Head of caudate nucleus (tissue), 42 donors: ENCODE results near the gene TRIM38.
A peak's percentile ranks its signal among the peaks of the same experiment; 100 is the strongest.

Source experiments
- DNase-seq, 42 donors: peaks; one replicate each; pipeline versions ENCODE4 v3.0.0 to v3.0.0-alpha.2; 2020 to 2021; ENCODE audit warnings: mixed read lengths in 7 of 42
- intact Hi-C: fragments of 100-400 bp; cut with DNase I; formaldehyde crosslinking; loops from one replicate; pipeline ENCODE4 v1.15.0; 2022

The TRIM38 gene

DNA sequence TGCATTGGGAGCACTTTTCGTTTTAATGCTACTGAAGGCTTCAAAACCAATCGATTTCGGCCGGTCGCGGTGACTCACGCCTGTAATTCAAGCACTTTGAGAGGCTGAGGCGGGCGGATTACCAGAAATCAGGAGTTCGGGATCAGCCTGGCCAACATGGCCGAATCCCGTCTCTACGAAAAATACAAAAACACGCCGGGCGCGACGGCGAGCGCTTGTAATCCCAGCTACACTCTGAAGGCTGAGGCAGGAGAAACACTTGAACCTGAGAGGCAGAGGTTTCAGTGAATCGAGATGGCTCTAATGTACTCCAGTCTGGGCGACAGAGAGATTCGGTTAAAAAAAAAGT is 58.4 kb downstream of the TRIM38 start:
- intact Hi-C loops = no loop called here
- DNase-seq = peak in 16 of 42 donors; percentile 10 to 60 (median 28)

DNA sequence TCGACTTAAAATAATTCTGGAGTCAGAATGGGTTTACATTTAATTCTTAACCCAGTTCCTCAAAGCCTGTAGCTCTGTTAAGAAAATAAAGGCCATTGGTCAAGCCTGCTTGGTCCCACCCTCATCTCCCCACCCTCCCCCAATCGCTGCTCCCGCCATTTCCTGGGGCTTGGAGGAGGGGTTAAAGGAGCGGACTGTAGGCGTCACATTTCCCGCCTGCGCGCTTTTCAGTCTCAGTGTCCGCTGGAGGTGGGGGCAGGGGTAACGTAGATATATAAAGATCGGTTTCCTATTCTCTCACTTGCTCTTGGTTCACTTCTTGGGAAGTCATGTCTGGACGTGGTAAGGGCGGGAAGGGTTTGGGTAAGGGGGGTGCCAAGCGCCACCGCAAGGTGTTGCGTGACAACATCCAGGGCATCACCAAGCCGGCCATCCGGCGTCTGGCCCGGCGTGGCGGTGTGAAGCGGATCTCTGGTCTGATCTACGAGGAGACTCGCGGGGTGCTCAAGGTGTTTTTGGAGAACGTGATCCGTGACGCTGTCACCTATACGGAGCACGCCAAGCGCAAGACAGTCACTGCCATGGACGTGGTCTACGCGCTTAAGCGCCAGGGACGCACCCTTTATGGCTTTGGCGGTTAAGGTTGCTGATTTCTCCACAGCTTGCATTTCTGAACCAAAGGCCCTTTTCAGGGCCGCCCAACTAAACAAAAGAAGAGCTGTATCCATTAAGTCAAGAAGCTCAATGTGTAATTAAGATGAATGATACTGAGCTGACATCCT is 58.9 kb downstream of the TRIM38 start:
- DNase-seq = peak; percentile 68 to 94 (median 85)
- intact Hi-C loops = no loop called here

DNA sequence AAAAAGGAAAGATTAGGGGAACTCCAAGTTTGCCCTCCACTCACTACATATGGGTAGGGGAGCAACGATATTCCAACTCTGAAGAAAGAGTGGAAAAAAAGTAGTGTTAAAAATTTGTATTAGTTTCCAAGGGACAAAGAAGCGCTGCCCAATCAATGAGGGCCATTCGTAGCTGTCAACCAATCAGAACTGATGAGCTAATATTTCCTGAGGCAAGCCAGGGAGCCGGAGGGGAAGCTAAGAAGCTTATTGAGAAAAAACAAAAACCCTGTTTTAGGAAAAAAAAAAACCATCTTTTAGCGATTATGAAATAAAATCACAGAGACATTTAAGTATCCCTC is 59.5 kb downstream of the TRIM38 start:
- intact Hi-C loops = no loop called here
- peak in 38 of 42 donors; percentile 35 to 86 (median 67) for DNase-seq

DNA sequence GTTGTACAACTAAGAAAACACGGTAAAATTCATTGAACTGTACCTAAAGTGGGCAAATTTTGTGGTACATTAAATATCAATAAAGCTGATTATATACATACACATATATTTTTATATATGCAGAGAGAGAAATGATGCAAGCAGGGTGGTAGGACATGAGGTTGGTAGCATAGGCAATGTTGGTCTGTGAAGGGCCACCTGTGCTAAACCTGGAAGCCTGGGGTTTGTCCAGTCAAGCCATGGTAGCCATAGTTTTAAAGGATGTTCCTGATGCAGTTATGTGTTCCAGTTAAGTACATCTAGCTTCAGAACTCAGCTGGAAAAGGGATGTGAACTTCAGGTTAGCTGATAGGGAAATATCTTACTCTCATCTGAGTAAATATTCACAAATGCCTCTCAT is 60.1 kb downstream of the TRIM38 start:
- no peak for DNase-seq
- intact Hi-C loops = no loop called here

DNA sequence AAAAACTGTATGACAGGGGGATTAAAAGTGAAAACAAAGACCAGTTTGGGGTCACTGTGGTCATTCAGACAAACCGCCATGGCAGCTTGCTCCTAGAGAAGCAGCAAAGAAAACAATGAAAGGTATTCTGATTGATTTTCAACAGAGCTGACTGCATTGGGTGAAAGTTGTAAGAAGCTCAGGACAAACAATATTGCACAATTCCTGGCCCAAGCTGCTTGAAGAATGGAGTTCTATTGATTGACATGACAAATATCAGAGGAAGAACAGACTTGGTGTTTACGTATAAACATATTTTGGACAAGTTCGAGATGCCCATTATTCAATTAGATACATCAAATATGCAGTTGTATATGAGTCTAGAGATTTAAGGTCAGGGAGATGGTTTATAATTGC is 62.0 kb downstream of the TRIM38 start:
- intact Hi-C loops = no loop called here
- no peak for DNase-seq

DNA sequence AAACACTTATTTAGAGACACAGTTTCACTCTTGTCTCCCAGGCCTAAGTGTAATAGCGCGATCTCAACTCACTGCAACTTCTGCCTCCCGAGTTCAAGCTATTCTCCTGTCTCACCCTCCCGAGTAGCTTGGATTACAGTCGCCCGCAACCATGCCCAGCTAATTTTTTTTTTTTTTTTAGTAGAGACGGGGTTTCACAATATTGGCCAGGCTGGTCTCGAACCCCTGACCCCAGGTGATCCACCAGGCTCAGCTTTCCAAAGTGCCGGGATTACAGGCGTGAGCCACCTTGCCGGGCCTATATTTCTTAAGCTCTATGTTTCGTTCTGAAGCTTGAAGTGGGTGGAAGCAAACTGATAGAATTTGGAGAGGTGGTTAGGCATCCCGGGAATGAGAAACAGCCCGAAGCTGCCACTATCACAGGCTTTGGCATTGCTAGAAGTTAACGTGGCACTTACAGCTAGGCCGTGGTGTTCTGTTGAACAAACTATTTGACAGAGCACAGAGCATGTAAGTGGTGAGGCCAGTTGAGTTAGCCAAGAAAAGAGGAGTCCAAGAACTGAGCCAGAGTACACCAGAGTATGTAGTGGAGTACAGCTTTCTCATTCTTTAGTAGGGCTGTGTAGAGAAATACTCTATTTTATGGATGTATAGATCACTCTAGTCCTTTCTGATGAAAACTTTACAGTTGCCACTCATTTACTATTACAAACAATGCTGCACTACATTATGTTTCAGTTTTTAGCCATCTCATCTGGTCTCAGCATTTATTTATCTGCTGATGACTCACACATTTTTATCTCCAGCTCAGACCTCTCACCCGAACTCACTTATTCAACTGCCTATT is 62.7 kb downstream of the TRIM38 start:
- DNase-seq = no peak

DNA sequence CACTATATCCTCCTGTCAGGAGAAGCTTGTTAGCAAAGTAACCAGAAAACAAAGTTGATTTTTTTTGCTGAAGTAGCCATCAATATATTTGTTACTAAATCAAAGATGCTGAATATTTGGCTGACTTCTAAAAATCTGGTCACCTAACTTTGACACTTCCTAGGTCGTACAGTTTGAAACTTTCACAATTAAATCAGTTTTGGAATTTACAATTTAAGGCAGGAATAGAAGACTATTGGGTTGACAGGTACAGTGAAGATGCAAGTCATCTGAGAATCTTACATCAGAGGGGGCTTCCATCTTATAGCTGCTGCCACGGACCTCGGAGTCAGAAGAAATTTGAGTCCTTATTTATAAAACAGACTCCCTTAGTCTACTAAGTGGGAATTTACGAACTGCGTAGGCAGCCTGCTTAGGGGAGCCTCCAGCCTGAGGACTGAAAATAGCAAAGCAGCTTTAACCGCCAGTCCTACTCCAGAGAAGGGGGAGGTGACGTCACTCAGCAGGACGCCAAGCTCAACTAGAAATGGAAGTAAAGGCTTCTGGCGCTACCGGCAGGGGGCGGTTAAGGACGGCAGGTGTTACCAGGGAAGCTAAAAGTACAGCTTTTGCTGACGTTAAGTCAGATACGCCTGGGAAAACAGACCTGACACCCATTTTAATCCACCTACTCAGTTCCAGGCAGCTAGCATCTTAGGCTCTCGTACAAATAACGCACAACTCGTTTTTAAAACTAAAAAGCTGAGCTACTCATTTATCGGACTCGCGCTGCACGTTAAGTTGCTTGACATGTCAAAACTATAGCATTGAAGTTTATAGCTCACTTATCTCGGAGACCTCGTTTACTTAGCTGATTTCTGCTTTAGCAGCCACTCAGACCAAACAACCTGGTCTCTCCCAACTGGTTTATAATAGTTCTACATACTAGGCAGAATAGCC is 63.6 kb downstream of the TRIM38 start:
- DNase-seq = peak; percentile 70 to 93 (median 84)
- intact Hi-C loops = no loop called here

More for the DNA sequence above, 62.7 kb downstream of the TRIM38 start:
- intact Hi-C loops = no loop called here

DNA sequence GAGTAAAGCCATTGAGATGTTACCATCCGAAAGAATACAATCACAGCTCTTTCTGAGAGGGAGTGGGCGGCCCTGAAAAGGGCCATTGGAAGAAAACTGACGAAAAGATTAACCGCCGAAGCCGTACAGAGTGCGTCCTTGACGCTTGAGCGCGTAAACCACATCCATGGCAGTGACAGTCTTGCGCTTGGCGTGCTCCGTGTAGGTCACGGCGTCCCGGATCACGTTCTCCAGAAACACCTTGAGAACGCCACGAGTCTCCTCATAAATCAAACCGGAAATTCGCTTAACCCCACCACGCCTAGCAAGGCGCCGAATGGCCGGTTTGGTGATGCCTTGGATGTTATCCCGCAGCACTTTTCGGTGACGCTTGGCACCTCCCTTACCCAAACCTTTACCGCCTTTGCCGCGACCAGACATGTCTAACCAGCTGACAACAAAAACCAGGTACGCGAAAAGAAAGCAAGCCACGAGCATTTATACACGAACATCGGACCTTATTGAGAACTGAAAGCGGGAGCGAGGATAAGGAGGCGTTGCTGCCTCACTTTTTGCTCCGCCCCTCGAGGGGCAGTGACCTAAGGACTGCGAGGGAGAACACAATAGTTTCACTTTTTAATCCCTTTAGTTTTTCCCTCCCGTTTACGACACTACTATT is 64.4 kb downstream of the TRIM38 start:
- intact Hi-C loops = no loop called here
- DNase-seq = peak; percentile 52 to 90 (median 76)

DNA sequence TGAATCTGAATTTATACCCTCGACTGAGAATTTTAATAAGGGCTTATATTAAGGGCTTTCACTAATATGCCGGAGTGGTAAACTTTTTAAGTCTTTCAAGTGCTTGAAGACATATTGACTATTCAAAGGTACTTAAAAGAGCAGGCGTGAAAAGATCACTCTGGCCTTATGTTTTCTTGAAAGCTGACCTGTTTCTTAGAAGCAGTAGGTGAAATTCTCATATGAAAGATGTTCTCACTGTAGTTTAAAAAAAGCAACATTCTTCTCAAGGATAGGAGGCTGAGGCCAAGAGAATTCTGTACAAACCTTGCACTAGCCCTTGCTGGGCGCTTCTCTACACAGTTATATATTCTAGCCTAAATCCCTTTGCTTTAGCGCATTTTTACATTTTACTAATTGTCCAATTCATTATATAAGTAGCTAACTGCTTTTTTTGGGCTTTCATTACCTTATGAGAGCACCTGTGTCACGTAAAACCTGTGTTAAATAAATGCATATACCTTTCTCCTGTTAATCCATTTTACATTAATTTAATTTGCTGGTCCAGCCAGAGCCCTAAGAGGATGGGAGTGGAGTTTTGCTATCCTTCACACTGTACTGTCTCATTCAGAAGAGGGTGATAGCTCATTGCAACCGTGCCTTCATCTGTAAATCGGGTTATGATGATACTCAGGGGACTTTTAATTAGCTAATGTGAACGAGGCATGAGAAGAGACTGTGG is 65.0 kb downstream of the TRIM38 start:
- intact Hi-C loops = no loop called here
- DNase-seq = no peak

DNA sequence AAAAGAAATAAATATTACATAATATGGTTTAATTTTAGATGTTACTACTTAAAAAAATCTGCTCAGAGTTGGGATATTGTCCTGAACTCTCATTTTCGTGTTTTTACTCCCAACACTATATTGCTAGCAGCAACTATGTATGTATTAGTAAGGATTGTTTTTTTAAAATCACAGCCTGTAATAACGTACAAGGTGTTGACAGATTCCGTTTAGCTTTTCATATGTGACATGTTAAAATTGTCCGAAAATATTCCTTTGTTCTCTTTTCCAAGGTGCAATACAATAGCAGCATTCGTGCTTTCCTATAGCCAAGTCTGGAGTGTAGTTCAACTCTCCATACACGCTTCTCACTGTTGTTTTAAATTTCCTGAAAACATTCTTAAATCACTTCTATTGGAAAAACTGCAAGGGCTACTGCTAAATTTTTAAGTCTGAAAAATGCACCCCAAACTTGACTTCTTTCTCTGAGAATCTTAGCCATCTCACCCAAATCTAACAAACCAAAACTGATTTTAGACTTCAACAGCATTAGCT is 65.7 kb downstream of the TRIM38 start:
- DNase-seq = no peak
- intact Hi-C loops = no loop called here

DNA sequence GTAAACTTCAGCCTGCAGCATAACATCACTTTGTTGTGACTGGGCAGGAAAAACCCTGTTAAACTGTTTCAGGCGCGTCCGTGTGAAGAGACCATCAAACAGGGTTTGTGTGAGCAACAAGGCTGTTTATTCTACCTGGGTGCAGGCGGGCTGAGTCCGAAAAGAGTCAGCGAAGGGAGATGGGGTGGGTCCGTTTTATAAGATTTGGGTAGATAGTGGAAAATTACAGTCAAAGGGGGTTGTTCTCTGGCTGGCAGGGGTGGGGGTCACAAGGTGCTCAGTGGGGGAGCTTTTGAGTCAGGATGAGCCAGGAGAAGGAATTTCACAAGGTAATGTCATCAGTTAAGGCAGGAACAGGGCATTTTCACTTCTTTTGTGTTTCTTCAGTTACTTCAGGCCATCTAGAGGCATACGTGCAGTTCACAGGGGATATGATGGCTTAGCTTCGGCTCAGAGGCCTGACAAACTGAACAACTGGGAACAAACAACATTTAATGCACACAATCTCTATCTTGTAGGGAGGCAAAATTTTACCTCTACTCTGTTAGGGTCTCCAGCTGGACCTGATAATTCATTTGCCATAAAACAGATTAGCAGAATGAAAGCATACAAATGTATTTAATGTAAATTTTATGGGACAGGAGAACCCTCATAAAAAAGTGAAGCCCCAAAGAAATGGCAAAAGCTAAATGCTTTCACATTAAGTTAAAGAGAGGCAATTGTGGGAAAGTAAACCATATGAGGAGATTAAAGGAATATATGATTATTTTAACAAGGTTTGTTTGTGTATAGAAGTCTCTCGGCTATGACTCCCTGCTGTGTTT is 66.4 kb downstream of the TRIM38 start:
- no peak for DNase-seq
- intact Hi-C loops = no loop called here

DNA sequence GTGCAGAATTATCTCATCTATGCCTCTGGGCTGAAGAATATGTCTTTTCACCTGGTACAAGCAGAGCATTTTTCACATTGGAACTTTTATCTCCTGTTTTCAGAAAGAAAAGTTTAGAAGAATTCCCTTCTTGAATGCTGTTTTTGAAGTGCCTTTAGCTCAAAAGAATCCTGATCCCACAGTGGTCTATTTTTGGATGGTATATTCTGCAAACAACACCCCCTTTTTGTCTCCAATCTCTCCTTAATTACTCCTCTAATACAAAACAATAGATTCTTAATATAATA is 66.9 kb downstream of the TRIM38 start:
- no peak for DNase-seq
- intact Hi-C loops = no loop called here

DNA sequence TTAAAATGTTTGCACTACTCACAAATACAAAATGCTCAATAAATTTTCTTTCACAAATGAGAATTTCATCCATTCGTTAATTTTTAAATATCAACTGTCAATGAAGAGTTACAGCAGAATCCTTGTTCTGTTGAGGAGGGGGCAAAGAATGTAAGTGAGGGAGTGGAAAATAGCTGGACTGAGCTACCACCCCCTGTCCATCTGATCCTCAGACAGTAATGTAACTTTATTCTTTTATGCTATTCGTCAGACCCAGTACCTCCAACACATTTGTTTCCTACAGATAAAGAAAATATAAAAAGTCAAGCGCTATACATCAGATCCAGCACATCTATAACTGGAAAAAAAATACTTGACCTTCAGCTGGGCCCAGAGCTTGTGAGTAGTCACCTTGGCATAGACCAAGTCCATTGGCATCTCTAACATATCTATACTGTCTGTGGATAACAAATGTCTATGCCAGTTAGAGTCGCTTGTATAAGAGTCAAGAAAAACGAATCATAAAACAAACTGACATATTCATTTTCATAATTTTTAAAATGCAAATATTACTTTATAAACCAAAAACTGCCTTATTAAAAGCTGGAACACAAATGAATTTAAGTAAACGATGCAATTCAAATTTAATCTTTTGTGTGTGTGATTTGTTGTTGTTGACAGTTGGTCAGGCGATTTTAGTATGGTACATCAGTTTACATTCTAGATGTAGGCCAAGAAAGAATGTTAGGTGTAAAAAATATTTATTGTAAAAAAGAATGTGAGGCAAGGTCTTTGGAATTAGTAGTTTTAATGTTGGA is 67.5 kb downstream of the TRIM38 start:
- no peak for DNase-seq
- intact Hi-C loops = no loop called here

DNA sequence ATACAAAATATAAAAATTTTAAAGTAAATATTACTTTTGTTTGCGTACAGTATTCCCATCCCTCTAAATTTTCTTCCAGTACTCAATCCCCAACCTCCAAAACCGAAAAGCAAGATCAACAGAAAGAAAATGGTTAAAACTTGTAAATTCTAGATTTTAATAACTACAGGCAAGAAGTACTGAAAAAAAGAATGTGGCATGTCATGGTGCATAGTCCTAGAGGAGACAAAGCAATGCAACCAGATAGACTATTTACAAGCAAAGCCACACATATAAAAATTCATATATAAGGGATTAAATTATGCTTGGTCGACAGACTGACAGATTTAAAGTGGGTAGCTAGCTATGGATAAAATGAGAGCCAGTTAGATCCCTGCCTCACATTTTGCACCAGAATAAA is 68.1 kb downstream of the TRIM38 start:
- intact Hi-C loops = no loop called here
- no peak for DNase-seq

DNA sequence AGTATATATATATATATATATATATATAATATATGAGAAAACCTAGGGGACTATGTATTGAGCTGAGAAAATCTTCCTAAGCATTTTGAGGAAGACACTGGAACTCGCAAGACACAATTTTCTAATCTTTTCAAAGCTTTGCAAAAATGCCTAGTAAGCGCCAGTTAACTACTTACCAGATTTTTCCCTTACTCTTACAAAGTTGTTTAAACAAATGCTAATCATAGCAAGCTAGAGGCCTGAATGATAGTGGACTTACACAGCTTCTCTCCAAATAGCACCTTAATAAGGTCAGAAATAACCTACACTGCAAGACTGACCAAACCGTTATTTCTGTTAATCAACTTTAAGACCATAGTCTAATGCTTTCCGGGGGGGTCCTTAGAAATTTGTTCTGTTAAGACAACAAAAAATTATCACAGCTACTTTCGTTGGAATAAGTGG is 68.6 kb downstream of the TRIM38 start:
- intact Hi-C loops = no loop called here
- no peak for DNase-seq

DNA sequence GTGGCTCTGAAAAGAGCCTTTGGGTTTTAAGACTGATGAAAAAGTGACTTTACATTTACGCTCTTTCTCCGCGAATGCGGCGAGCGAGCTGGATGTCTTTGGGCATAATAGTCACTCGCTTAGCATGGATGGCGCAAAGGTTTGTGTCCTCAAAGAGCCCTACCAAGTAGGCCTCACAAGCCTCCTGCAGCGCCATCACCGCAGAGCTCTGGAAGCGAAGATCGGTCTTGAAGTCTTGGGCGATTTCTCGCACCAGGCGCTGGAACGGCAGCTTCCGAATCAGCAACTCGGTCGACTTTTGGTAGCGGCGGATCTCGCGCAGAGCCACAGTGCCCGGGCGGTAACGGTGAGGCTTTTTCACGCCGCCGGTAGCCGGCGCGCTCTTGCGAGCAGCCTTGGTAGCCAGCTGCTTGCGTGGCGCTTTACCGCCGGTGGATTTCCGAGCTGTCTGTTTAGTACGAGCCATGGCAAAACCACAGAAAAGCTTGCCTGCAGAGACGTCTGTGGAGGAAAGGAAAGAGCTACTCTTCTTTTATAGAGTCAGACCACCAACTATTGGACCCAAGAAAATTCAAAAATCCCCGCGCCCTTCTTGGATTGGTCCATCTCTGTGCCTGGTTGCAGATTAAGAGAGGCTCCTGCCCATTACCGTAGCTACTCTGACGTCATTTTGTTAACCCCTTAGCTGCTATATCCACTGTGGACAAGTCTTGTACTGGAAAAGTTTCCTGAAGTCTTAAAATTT is 69.2 kb downstream of the TRIM38 start:
- peak in 41 of 42 donors; percentile 49 to 93 (median 79) for DNase-seq
- intact Hi-C loops = no loop called here
